Measurements from ENCODE around the gene STAM. TPM values are rescaled to one million over a fixed set of nuclear protein-coding genes. Genes with fewer than 3 reads are reported as not detected.

Gene STAM
- polyA plus RNA-seq, 10 donors = 20.6 to 33.0 (median 23.4) TPM

DNA sequence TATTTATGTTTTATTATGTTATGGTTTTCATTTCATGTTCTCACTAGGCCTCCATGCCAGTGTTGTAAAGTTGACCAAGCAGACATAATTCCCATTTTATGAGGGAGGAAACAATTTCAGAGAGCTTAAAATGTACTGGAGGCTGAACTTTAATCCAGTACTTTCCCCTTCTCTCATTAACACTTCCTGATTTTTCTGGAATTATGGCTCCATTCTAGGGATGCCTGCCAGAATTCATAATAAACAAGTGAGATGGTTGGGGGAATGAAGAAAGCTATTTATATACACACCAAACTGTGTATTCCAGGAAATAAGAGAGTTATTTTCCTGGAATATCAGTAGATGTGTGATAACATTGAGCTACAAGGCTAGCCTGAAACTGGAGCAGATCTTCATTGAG lies 114.9 kb downstream of the STAM start:
- no peak for DNase-seq

GRCh38 chr10:17764142-17764541 lies 120.2 kb downstream of the STAM start:
- no peak for DNase-seq

DNA sequence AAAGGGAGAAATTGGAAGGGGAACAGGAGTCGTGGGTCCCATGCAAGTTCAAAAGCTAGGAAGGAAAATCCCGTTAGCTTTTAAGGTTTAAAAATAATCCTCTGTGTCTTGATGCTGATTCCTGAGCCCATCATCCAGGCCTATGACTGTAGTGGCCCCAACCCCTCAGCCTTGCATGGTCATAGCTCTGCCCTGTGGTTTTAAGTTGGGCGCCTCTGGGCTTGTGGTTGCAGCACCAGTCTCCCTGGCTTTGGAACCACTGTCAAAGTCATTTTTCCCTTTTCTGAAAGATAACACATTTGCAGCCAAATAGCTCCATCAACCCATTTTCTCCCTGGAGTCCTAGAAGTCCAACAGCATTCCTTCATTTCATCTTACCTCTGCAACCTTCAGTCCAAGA lies 121.7 kb downstream of the STAM start:
- DNase-seq = no peak

Other genes with a start within 250 kb of the STAM start
- gene ST8SIA6, start 189.6 kb upstream of the STAM start, polyA plus RNA-seq (ENCODE audit: insufficient read length in 10 of 10) = 1 to 10 TPM in 7 of 10 donors, under 1 TPM in 3; 0.65 to 2.9 (median 1.7) TPM
- 100 to 1,000 TPM in 9 of 10 donors, 10 to 100 TPM in 1; 74.2 to 194 (median 132) TPM for gene HACD1, start 26.8 kb upstream of the STAM start, polyA plus RNA-seq (ENCODE audit: insufficient read length in 10 of 10)
- under 1 TPM; 0.21 to 0.69 (median 0.47) TPM for gene TMEM236, start 108.0 kb downstream of the STAM start, polyA plus RNA-seq (ENCODE audit: insufficient read length in 10 of 10)
- gene MRC1, start 165.2 kb downstream of the STAM start, polyA plus RNA-seq (ENCODE audit: insufficient read length in 10 of 10) = 10 to 100 TPM; 12.9 to 18.7 (median 15.9) TPM